Natural killer cell treated with Interleukin-12 subunit alpha and Interleukin-12 subunit beta and Interleukin-15 and Interleukin-18, amount 100 ng/mL, for 72 hours (primary cell): ENCODE measurements around the gene LHX1. TPM values are rescaled to one million over a fixed set of nuclear protein-coding genes. Genes with fewer than 3 reads are reported as not detected.

Experiments
- ATAC-seq, 2 donors: fragments of 150-1000 bp; cut with Tn5 transposase in 1 of 2; sonication (Bioruptor Pico), chemical (Tn5 transposase) in 1 of 2; 2 replicates each; pipeline ENCODE4 v1.10.0; 2021
- DNase-seq: peaks from one replicate; pipeline ENCODE4 v3.0.0; 2022; ENCODE audit warnings: low spot score
- H3K27ac Mint-ChIP-seq, 2 donors: 1 replicate in 1 of 2; 2 replicates in 1 of 2; pipeline ENCODE4 v1.8.0; 2022; ENCODE audit warnings: mixed read lengths in 2 of 2, mild to moderate bottlenecking in 1 of 2, moderate library complexity in 1 of 2
- H3K27me3 Mint-ChIP-seq, 2 donors: 1 replicate in 1 of 2; 2 replicates in 1 of 2; pipeline ENCODE4 v1.8.0; 2022; ENCODE audit warnings: mixed read lengths in 2 of 2
- H3K36me3 Mint-ChIP-seq: one replicate; pipeline ENCODE4 v1.8.0; 2022; ENCODE audit warnings: mixed read lengths
- H3K4me1 Mint-ChIP-seq, 2 donors: 1 replicate in 1 of 2; 2 replicates in 1 of 2; pipeline ENCODE4 v1.8.0; 2022; ENCODE audit warnings: low read depth in 2 of 2, mixed read lengths in 2 of 2, mild to moderate bottlenecking in 1 of 2
- H3K4me3 Mint-ChIP-seq: one replicate; pipeline ENCODE4 v1.8.0; 2022; ENCODE audit warnings: mixed read lengths
- H3K9me3 Mint-ChIP-seq: 2 replicates; pipeline ENCODE4 v1.8.0; 2022; ENCODE audit warnings: mixed read lengths
- total RNA-seq, 2 donors: library from RNA; stranded (reverse); gene quantifications; one replicate each; pipeline ENCODE4 v1.2.3, GENCODE V29; 2022

Gene LHX1
- under 1 TPM in 1 of 2 donors, not detected in 1; 0.24 TPM for total RNA-seq

- H3K4me1 Mint-ChIP-seq: peaks cover 31 to 55% of the 10 kb centered on the region in 2 donors
- ATAC-seq: no peak
Observed at GRCh38 chr17:36937001-36937958, at the start of gene LHX1. TSS of gene LHX1 (plus strand) at chr17:36937475. CDS start at chr17:36938198, 723 bp downstream.

GRCh38 chr17:36888236-36888951 lies 48.9 kb upstream of the LHX1 start:
- no peak overlapping the region for H3K4me3 Mint-ChIP-seq

More at GRCh38 chr17:36937001-36937958, at the start of gene LHX1:
- peaks cover 56 to 67% of the 10 kb centered on the region in 2 donors for H3K27me3 Mint-ChIP-seq
- H3K27ac Mint-ChIP-seq: peak within 1 kb of the TSS in 1 of 2 donors; percentile 62
- no peaks in the 10 kb centered on the region for H3K36me3 Mint-ChIP-seq
- H3K9me3 Mint-ChIP-seq: no peaks in the 10 kb centered on the region
- peak within 1 kb of the TSS; percentile 86 for H3K4me3 Mint-ChIP-seq
- no peak for DNase-seq

GRCh38 chr17:36889770-36890349 lies 47.4 kb upstream of the LHX1 start:
- DNase-seq (no peak), ATAC-seq (no peak)
- Mint-ChIP-seq H3K27ac (no peak overlapping the region), H3K27me3 (peaks cover 18 to 19% of the 10 kb centered on the region in 2 donors), H3K4me1 (no peaks in the 10 kb centered on the region), H3K4me3 (no peak overlapping the region), H3K9me3 (no peaks in the 10 kb centered on the region), H3K36me3 (no peaks in the 10 kb centered on the region)

More at GRCh38 chr17:36888236-36888951, 48.9 kb upstream of the LHX1 start:
- H3K27ac Mint-ChIP-seq: no peak overlapping the region
- DNase-seq (no peak), ATAC-seq (no peak)
- H3K27me3 Mint-ChIP-seq: peaks cover 19 to 20% of the 10 kb centered on the region in 2 donors
- H3K36me3 Mint-ChIP-seq: no peaks in the 10 kb centered on the region
- H3K4me1 Mint-ChIP-seq: no peaks in the 10 kb centered on the region
- no peaks in the 10 kb centered on the region for H3K9me3 Mint-ChIP-seq

- Mint-ChIP-seq H3K36me3 (no peaks in the 10 kb centered on the region), H3K4me3 (no peak overlapping the region), H3K27me3 (peaks cover 14 to 15% of the 10 kb centered on the region in 2 donors), H3K4me1 (no peaks in the 10 kb centered on the region), H3K9me3 (no peaks in the 10 kb centered on the region), H3K27ac (no peak overlapping the region)
- ATAC-seq: peak in 1 of 2 donors; percentile 11
- DNase-seq: no peak
Observed at GRCh38 chr17:36890398-36891168, 46.7 kb upstream of the LHX1 start.

- no peaks in the 10 kb centered on the region for H3K9me3 Mint-ChIP-seq
- peaks cover 2 to 12% of the 10 kb centered on the region in 2 donors for H3K27me3 Mint-ChIP-seq
- no peak overlapping the region for H3K27ac Mint-ChIP-seq
- no peak overlapping the region for H3K4me3 Mint-ChIP-seq
- ATAC-seq (no peak), DNase-seq (no peak)
- H3K36me3 Mint-ChIP-seq: no peaks in the 10 kb centered on the region
- H3K4me1 Mint-ChIP-seq: no peaks in the 10 kb centered on the region
Observed at GRCh38 chr17:36892112-36892838, 45.0 kb upstream of the LHX1 start.

- ATAC-seq (no peak), DNase-seq (no peak)
- H3K36me3 Mint-ChIP-seq: no peaks in the 10 kb centered on the region
- peaks cover 0 to 14% of the 10 kb centered on the region in 2 donors for H3K27me3 Mint-ChIP-seq
- no peaks in the 10 kb centered on the region for H3K9me3 Mint-ChIP-seq
- no peaks in the 10 kb centered on the region for H3K4me1 Mint-ChIP-seq
- H3K4me3 Mint-ChIP-seq: no peak overlapping the region
- no peak overlapping the region for H3K27ac Mint-ChIP-seq
Observed at GRCh38 chr17:36894177-36894576, 43.1 kb upstream of the LHX1 start.

GRCh38 chr17:36894925-36895324 lies 42.4 kb upstream of the LHX1 start:
- Mint-ChIP-seq H3K27me3 (peaks cover 0 to 13% of the 10 kb centered on the region in 2 donors), H3K4me1 (no peaks in the 10 kb centered on the region), H3K9me3 (no peaks in the 10 kb centered on the region), H3K4me3 (no peak overlapping the region), H3K27ac (no peak overlapping the region), H3K36me3 (no peaks in the 10 kb centered on the region)
- no peak for ATAC-seq
- DNase-seq: no peak

GRCh38 chr17:36899250-36900159 lies 37.8 kb upstream of the LHX1 start:
- Mint-ChIP-seq H3K4me1 (no peaks in the 10 kb centered on the region), H3K9me3 (no peaks in the 10 kb centered on the region), H3K4me3 (no peak overlapping the region), H3K27me3 (peaks cover 7 to 21% of the 10 kb centered on the region in 2 donors), H3K36me3 (no peaks in the 10 kb centered on the region), H3K27ac (no peak overlapping the region)
- ATAC-seq (peak in 1 of 2 donors; percentile 28), DNase-seq (no peak)

- peak in 1 of 2 donors; percentile 38 for ATAC-seq
- H3K27ac Mint-ChIP-seq: no peak overlapping the region
- H3K27me3 Mint-ChIP-seq: peaks cover 7 to 20% of the 10 kb centered on the region in 2 donors
- no peaks in the 10 kb centered on the region for H3K36me3 Mint-ChIP-seq
- no peak for DNase-seq
- no peaks in the 10 kb centered on the region for H3K4me1 Mint-ChIP-seq
- no peak overlapping the region for H3K4me3 Mint-ChIP-seq
- H3K9me3 Mint-ChIP-seq: no peaks in the 10 kb centered on the region
Observed at GRCh38 chr17:36900160-36900512, 37.1 kb upstream of the LHX1 start.

- ATAC-seq: no peak
- Mint-ChIP-seq H3K4me1 (no peaks in the 10 kb centered on the region), H3K27ac (no peak overlapping the region), H3K4me3 (no peak overlapping the region), H3K27me3 (peaks cover 10 to 16% of the 10 kb centered on the region in 2 donors), H3K9me3 (no peaks in the 10 kb centered on the region), H3K36me3 (no peaks in the 10 kb centered on the region)
- no peak for DNase-seq
Observed at GRCh38 chr17:36901506-36901905, 35.8 kb upstream of the LHX1 start.

GRCh38 chr17:36907407-36907806 lies 29.9 kb upstream of the LHX1 start:
- ATAC-seq (no peak), DNase-seq (no peak)
- H3K4me3 Mint-ChIP-seq: no peak overlapping the region
- peaks cover 27 to 29% of the 10 kb centered on the region in 2 donors for H3K27me3 Mint-ChIP-seq
- no peaks in the 10 kb centered on the region for H3K36me3 Mint-ChIP-seq
- no peaks in the 10 kb centered on the region for H3K9me3 Mint-ChIP-seq
- H3K27ac Mint-ChIP-seq: no peak overlapping the region
- H3K4me1 Mint-ChIP-seq: no peaks in the 10 kb centered on the region

- Mint-ChIP-seq H3K4me1 (peaks cover 0 to 2% of the 10 kb centered on the region in 2 donors), H3K27me3 (peaks cover 27 to 28% of the 10 kb centered on the region in 2 donors), H3K27ac (no peak overlapping the region), H3K36me3 (no peaks in the 10 kb centered on the region), H3K9me3 (no peaks in the 10 kb centered on the region), H3K4me3 (no peak overlapping the region)
- no peak for DNase-seq
- no peak for ATAC-seq
Observed at GRCh38 chr17:36910513-36910912, 26.8 kb upstream of the LHX1 start.
